Fibroblast of lung (primary cell): ENCODE results near the gene GRID1. TPM values are rescaled to one million over a fixed set of nuclear protein-coding genes. Genes with fewer than 3 reads are reported as not detected.

Source experiments
- DNase-seq, 2 donors: peaks; one replicate each; pipeline versions ENCODE4 v3.0.0 to v3.0.0-alpha.2; 2010; ENCODE audit warnings: low read depth in 2 of 2
- H2AFZ ChIP-seq: 2 replicates; pipeline ENCODE4 v1.5.1; 2012; ENCODE audit warnings: low read length, control low read depth, inconsistent platforms
- H3K27ac ChIP-seq: 2 replicates; pipeline ENCODE4 v1.5.1; 2011; ENCODE audit warnings: low read length, control low read depth; ENCODE audit not compliant: insufficient read depth
- H3K27me3 ChIP-seq: 2 replicates; pipeline ENCODE4 v1.5.1; 2011; ENCODE audit warnings: mild to moderate bottlenecking, low read length; ENCODE audit not compliant: control insufficient read depth, insufficient read depth
- H3K36me3 ChIP-seq: 2 replicates; pipeline ENCODE4 v1.5.1; 2011; ENCODE audit warnings: low read length; ENCODE audit not compliant: control insufficient read depth, insufficient read depth
- H3K4me1 ChIP-seq: 2 replicates; pipeline ENCODE4 v1.5.1; 2011; ENCODE audit warnings: low read length; ENCODE audit not compliant: control insufficient read depth, insufficient read depth; ENCODE audit errors: extremely low read depth
- H3K4me2 ChIP-seq: 2 replicates; pipeline ENCODE4 v1.5.1; 2011; ENCODE audit warnings: low read length, control low read depth; ENCODE audit not compliant: insufficient read depth; ENCODE audit errors: extremely low read depth
- H3K4me3 ChIP-seq, 4 experiments: fragments of 200-600 bp in 1 of 4; sonication (generic) in 1 of 4; replicated peaks in 1 of 4; 2 replicates each; pipeline ENCODE4 v1.5.1; 2011 to 2016; ENCODE audit warnings: low read length in 4 of 4, low read depth in 3 of 4, mild to moderate bottlenecking in 3 of 4, control low read depth in 2 of 4, inconsistent platforms in 1 of 4, mixed read lengths in 1 of 4; ENCODE audit not compliant: insufficient read depth in 1 of 4; ENCODE audit errors: control extremely low read depth in 1 of 4
- H3K79me2 ChIP-seq: 2 replicates; pipeline ENCODE4 v1.5.1; 2012; ENCODE audit warnings: mild to moderate bottlenecking, low read length, inconsistent platforms; ENCODE audit not compliant: control insufficient read depth, insufficient read depth
- H3K9ac ChIP-seq: 2 replicates; pipeline ENCODE4 v1.5.1; 2011; ENCODE audit warnings: mild to moderate bottlenecking, low read length, control low read depth; ENCODE audit not compliant: insufficient read depth
- H3K9me3 ChIP-seq: 2 replicates; pipeline ENCODE4 v1.5.1; 2012; ENCODE audit warnings: low read depth, low read length; ENCODE audit not compliant: control insufficient read depth, insufficient read depth
- H4K20me1 ChIP-seq: 2 replicates; pipeline ENCODE4 v1.5.1; 2011; ENCODE audit warnings: low read length; ENCODE audit not compliant: control insufficient read depth, insufficient read depth; ENCODE audit errors: extremely low read depth
- CTCF ChIP-seq, 2 donors: IDR thresholded peaks in 1 of 2; conservative IDR thresholded peaks in 1 of 2; 1 replicate in 1 of 2; 2 replicates in 1 of 2; pipeline ENCODE4 v1.5.1; 2011 to 2012; ENCODE audit warnings: low read length in 2 of 2, control low read depth in 1 of 2, inconsistent platforms in 1 of 2, low read depth in 1 of 2, mild to moderate bottlenecking in 1 of 2
- EZH2 ChIP-seq: IDR thresholded peaks from 2 replicates; pipeline ENCODE4 v1.5.1; 2012; ENCODE audit warnings: low read length, control low read depth, mild to moderate bottlenecking; ENCODE audit errors: missing control alignments
- polyA plus RNA-seq, 2 donors: library from polyadenylated mRNA; depleted of rRNA in 1 of 2; stranded (reverse) in 1 of 2; unstranded in 1 of 2; fragments of >200 nt; gene quantifications; 2 replicates each; pipeline ENCODE4 v1.2.1, GENCODE V29; 2011 to 2012; ENCODE audit warnings: missing spikeins in 1 of 2
- total RNA-seq: library from RNA; depleted of rRNA; stranded (reverse); fragments of >200 nt; gene quantifications from 2 replicates; pipeline ENCODE4 v1.2.1, GENCODE V29; 2014

The GRID1 gene
- total and polyA plus RNA-seq, 2 donors (not counting 1 experiment from before 2014, with no cell fraction given) = 0.03 to 0.33 TPM

- no peak overlapping the region for H3K4me3 ChIP-seq
- no peaks in the 10 kb centered on the region for H4K20me1 ChIP-seq
- no peak for DNase-seq
- H3K4me2 ChIP-seq = no peak overlapping the region
- H3K9ac ChIP-seq = no peak overlapping the region
- H2AFZ ChIP-seq = no peak overlapping the region
- H3K36me3 ChIP-seq = no peaks in the 10 kb centered on the region
- TF ChIP-seq EZH2 (no peak), CTCF (conservative IDR thresholded peaks at IDR 0.05 in 1 of 2, IDR thresholded peaks at IDR 0.05 in 1 of 2; ENCODE audit: low read depth in 1 of 2, low read length in 2 of 2) (no peak)
- H3K27ac ChIP-seq = no peak overlapping the region
- no peaks in the 10 kb centered on the region for H3K27me3 ChIP-seq
- H3K9me3 ChIP-seq = no peaks in the 10 kb centered on the region
- H3K79me2 ChIP-seq = no peaks in the 10 kb centered on the region
- no peaks in the 10 kb centered on the region for H3K4me1 ChIP-seq
Measured at GRCh38 chr10:85666987-85667386, 699.6 kb downstream of the GRID1 start.

GRCh38 chr10:85666102-85666501 lies 700.5 kb downstream of the GRID1 start:
- H3K4me1 ChIP-seq = no peaks in the 10 kb centered on the region
- no peak overlapping the region for H3K4me2 ChIP-seq
- no peaks in the 10 kb centered on the region for H3K9me3 ChIP-seq
- DNase-seq = no peak
- no peak overlapping the region for H2AFZ ChIP-seq
- H3K9ac ChIP-seq = no peak overlapping the region
- no peak overlapping the region for H3K27ac ChIP-seq
- no peaks in the 10 kb centered on the region for H3K27me3 ChIP-seq
- no peak for TF ChIP-seq CTCF (conservative IDR thresholded peaks at IDR 0.05 in 1 of 2, IDR thresholded peaks at IDR 0.05 in 1 of 2; ENCODE audit: low read depth in 1 of 2, low read length in 2 of 2)
- no peak for TF ChIP-seq EZH2
- H3K79me2 ChIP-seq = no peaks in the 10 kb centered on the region
- H3K36me3 ChIP-seq = no peaks in the 10 kb centered on the region
- H4K20me1 ChIP-seq = no peaks in the 10 kb centered on the region
- H3K4me3 ChIP-seq = no peak overlapping the region

- Histone ChIP-seq H3K4me3 (no peak overlapping the region), H3K79me2 (no peaks in the 10 kb centered on the region), H3K9ac (no peak overlapping the region), H3K9me3 (no peaks in the 10 kb centered on the region), H3K27me3 (no peaks in the 10 kb centered on the region), H3K4me2 (no peak overlapping the region), H3K36me3 (no peaks in the 10 kb centered on the region), H4K20me1 (no peaks in the 10 kb centered on the region), H3K4me1 (no peaks in the 10 kb centered on the region), H2AFZ (no peak overlapping the region), H3K27ac (no peak overlapping the region)
- no peak for DNase-seq
- TF ChIP-seq CTCF (conservative IDR thresholded peaks at IDR 0.05 in 1 of 2, IDR thresholded peaks at IDR 0.05 in 1 of 2; ENCODE audit: low read depth in 1 of 2, low read length in 2 of 2) (no peak), EZH2 (no peak)
Measured at GRCh38 chr10:85665681-85666080, 700.9 kb downstream of the GRID1 start.
